SK-N-SH (cell line): Measurements from ENCODE around the gene TRIM69. TPM values are rescaled to one million over a fixed set of nuclear protein-coding genes. Genes with fewer than 3 reads are reported as not detected.

Source experiments
- CTCF ChIA-PET: fragments of 300-600, 350-600 bp; formaldehyde crosslinking; extraction: SDS; loops from one replicate; lab custom pipeline; 2021; lab: Yijun Ruan, JAX
- POLR2A ChIA-PET: fragments of 350-600 bp; sonication (Branson Sonifier 250); formaldehyde crosslinking; extraction: SDS; loops from one replicate; lab custom pipeline; 2020; ENCODE audit warnings: antibody characterized with exemption, inconsistent platforms; lab: Yijun Ruan, JAX
- DNase-seq: peaks from one replicate; pipeline ENCODE4 v3.0.0; 2012
- H2AFZ ChIP-seq: fragments of 200-600 bp; sonication (generic); 2 replicates; pipeline ENCODE4 v1.8.1; 2016; ENCODE audit warnings: antibody characterized with exemption, mild to moderate bottlenecking, low read depth
- H3F3A ChIP-seq: fragments of 200-600 bp; sonication (generic); replicated peaks from 2 replicates; pipeline ENCODE3; 2016; ENCODE audit warnings: antibody characterized with exemption, mild to moderate bottlenecking; ENCODE audit not compliant: insufficient read depth
- H3K27ac ChIP-seq, 2 experiments: fragments of 200-500 bp in 1 of 2; fragments of 200-600 bp in 1 of 2; sonication (Bioruptor generic) in 1 of 2; sonication (generic), shearing (Covaris generic) in 1 of 2; 2 replicates each; pipeline versions ENCODE4 v1.5.1 to v1.6.1; 2014 to 2016; ENCODE audit warnings: low read depth in 2 of 2, inconsistent platforms in 1 of 2, low read length in 1 of 2, mild to moderate bottlenecking in 1 of 2, mixed read lengths in 1 of 2
- H3K27me3 ChIP-seq: fragments of 200-600 bp; sonication (generic), shearing (Covaris generic); 2 replicates; pipeline ENCODE4 v1.6.1; 2016; ENCODE audit warnings: mixed run types; ENCODE audit not compliant: insufficient read depth
- H3K36me3 ChIP-seq, 2 experiments: fragments of 200-500 bp in 1 of 2; fragments of 200-600 bp in 1 of 2; sonication (Bioruptor generic) in 1 of 2; sonication (generic) in 1 of 2; replicated peaks in 1 of 2; 2 replicates each; pipeline versions ENCODE3 to v1.5.1; 2014 to 2016; ENCODE audit warnings: low read length in 1 of 2, mild to moderate bottlenecking in 1 of 2; ENCODE audit not compliant: insufficient read depth in 2 of 2, control insufficient read depth in 1 of 2
- H3K4me1 ChIP-seq, 2 experiments: fragments of 200-500 bp in 1 of 2; fragments of 200-600 bp in 1 of 2; sonication (Bioruptor generic) in 1 of 2; sonication (generic), shearing (Covaris generic) in 1 of 2; 2 replicates each; pipeline versions ENCODE4 v1.5.1 to v1.6.1; 2014 to 2016; ENCODE audit warnings: low read depth in 1 of 2, low read length in 1 of 2, mixed run types in 1 of 2; ENCODE audit not compliant: insufficient read depth in 2 of 2, control insufficient read depth in 1 of 2
- H3K4me2 ChIP-seq: fragments of 200-600 bp; sonication (generic), shearing (Covaris generic); 2 replicates; pipeline ENCODE4 v1.6.1; 2017; ENCODE audit warnings: mixed run types
- H3K4me3 ChIP-seq, 2 experiments: fragments of 200-500 bp in 1 of 2; fragments of 200-600 bp in 1 of 2; sonication (Bioruptor generic) in 1 of 2; sonication (generic), shearing (Covaris generic) in 1 of 2; 2 replicates each; pipeline versions ENCODE4 v1.5.1 to v1.8.1; 2014 to 2016; ENCODE audit warnings: low read depth in 2 of 2, inconsistent platforms in 1 of 2, low read length in 1 of 2, mild to moderate bottlenecking in 1 of 2, mixed read lengths in 1 of 2, moderate library complexity in 1 of 2
- H3K79me2 ChIP-seq: fragments of 200-600 bp; sonication (generic); 2 replicates; pipeline ENCODE4 v1.8.1; 2017; ENCODE audit warnings: mild to moderate bottlenecking; ENCODE audit not compliant: insufficient read depth
- H3K9ac ChIP-seq: fragments of 200-600 bp; sonication (generic); 2 replicates; pipeline ENCODE4 v1.6.1; 2017; ENCODE audit warnings: mixed run types
- H3K9me2 ChIP-seq: fragments of 200-600 bp; sonication (generic); 2 replicates; pipeline ENCODE4 v1.6.1; 2017; ENCODE audit warnings: mixed run types
- H3K9me3 ChIP-seq: fragments of 200-600 bp; sonication (generic); 2 replicates; pipeline ENCODE4 v1.6.1; 2017; ENCODE audit warnings: mixed run types, mild to moderate bottlenecking, moderate library complexity
- H4K20me1 ChIP-seq: fragments of 200-600 bp; sonication (generic); 2 replicates; pipeline ENCODE4 v1.6.1; 2017; ENCODE audit warnings: mild to moderate bottlenecking, mixed run types; ENCODE audit not compliant: insufficient read depth
- CHD2 ChIP-seq: fragments of 150-350 bp; IDR thresholded peaks from 2 replicates; pipeline ENCODE4 v1.6.1; 2018; ENCODE audit warnings: low read length; ENCODE audit not compliant: partially characterized antibody
- ELF1 ChIP-seq: IDR thresholded peaks from 2 replicates; pipeline ENCODE4 v1.4.0; 2012
- EP300 ChIP-seq, 2 experiments: IDR thresholded peaks; 2 replicates each; pipeline versions ENCODE4 v1.4.0 to v1.6.1; 2012; ENCODE audit warnings: borderline replicate concordance in 1 of 2, low read depth in 1 of 2, low read length in 1 of 2
- FOXJ3 ChIP-seq: sonication (generic); formaldehyde crosslinking; IDR thresholded peaks from 2 replicates; pipeline ENCODE4 v1.5.1; 2020; ENCODE audit warnings: mild to moderate bottlenecking, missing genetic modification reagents
- FOXM1 ChIP-seq: IDR thresholded peaks from 2 replicates; pipeline ENCODE4 v1.4.0; 2012; ENCODE audit warnings: low read depth, mild to moderate bottlenecking
- SIN3A ChIP-seq: IDR thresholded peaks from 2 replicates; pipeline ENCODE4 v1.6.1; 2012; ENCODE audit warnings: low read depth, mild to moderate bottlenecking, low read length, moderate library complexity, borderline replicate concordance
- TCF12 ChIP-seq: IDR thresholded peaks from 2 replicates; pipeline ENCODE4 v1.4.0; 2012
- YY1 ChIP-seq: IDR thresholded peaks from 2 replicates; pipeline ENCODE4 v1.4.0; 2012; ENCODE audit warnings: low read depth, mild to moderate bottlenecking
- WGBS: methylation state at CpG from one replicate; pipeline ENCODE4 v1.1.6; 2017; ENCODE audit warnings: low lambda C conversion rate; 5-methylcytosine and 5-hydroxymethylcytosine counted together
- polyA plus RNA-seq, 3 experiments: library from polyadenylated mRNA; depleted of rRNA; stranded (reverse); fragments of >200 nt; gene quantifications; 2 replicates each; pipeline ENCODE4 v1.2.3, GENCODE V29; 2012
- TF ChIP-seq, protein P1 (sequence below): IDR thresholded peaks from 2 replicates; pipeline ENCODE4 v1.6.1; 2012; ENCODE audit warnings: mild to moderate bottlenecking, low read depth, low read length, moderate library complexity
- TF ChIP-seq, protein P2 (sequence below): fragments of 150-350 bp; IDR thresholded peaks from 2 replicates; pipeline ENCODE4 v1.6.1; 2017; ENCODE audit warnings: antibody characterized with exemption, low read length, low read depth, borderline replicate concordance
- TF ChIP-seq, protein P3 (sequence below): fragments of 150-350 bp; IDR thresholded peaks from 2 replicates; pipeline ENCODE4 v1.6.1; 2016; ENCODE audit warnings: mild to moderate bottlenecking, low read depth, low read length
- TF ChIP-seq, protein P4 (sequence below): IDR thresholded peaks from 2 replicates; pipeline ENCODE4 v1.4.0; 2012; ENCODE audit warnings: low read depth
- TF ChIP-seq, protein P5 (sequence below): fragments of 200-600 bp; sonication (generic); IDR thresholded peaks from 2 replicates; pipeline ENCODE4 v1.6.1; 2017; ENCODE audit warnings: antibody characterized with exemption, mild to moderate bottlenecking, moderate library complexity

TRIM69 gene
- polyA plus RNA-seq, 1 of the 3 experiments (the other 2 are of a cell fraction) = 9.7 TPM

DNA sequence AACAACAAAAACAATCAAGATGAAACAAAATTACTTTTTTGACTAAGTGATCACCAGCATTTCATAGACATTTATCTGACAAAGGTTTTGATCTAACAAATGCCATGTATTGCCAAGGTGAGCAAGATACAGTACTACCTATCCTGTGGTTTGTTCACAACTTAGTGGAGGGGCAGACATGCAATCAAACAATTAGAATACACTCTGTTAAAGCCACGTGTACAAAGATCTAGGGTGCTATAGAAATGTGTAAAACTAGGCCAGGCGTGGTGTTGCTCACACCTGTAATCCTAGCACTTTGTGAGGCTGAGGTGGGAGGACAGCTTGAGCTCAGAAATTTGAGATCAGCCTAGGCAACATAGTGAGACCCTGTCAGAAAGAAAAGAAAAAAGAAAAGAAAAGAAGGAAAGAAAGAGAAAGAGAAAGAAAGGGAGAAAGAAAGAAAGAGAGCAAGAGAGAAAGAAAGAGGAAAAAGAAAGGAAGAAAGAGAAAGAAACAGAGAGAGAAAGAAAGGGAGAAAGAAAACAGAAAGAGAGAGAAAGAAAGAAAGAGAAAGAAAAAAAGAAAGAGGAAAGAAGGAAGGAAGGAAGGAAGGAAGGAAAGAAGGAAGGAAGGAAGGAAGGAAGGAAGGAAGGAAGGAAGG, 1.4 kb upstream of the TRIM69 start:
- WGBS = 82% methylated on average over 2 of the region's 2 CpGs
- peaks cover 5 to 11% of the 10 kb centered on the region in 2 experiments for H3K36me3 ChIP-seq
- H3K9me2 ChIP-seq = no peaks in the 10 kb centered on the region
- DNase-seq = no peak
- H3K27ac ChIP-seq = no peak overlapping the region
- no peak overlapping the region for H2AFZ ChIP-seq
- H3K79me2 ChIP-seq = peaks cover 7% of the 10 kb centered on the region; the same call in 1 of the 2 replicates
- no peak overlapping the region for H3K4me2 ChIP-seq
- H3F3A ChIP-seq = no peaks in the 10 kb centered on the region
- H4K20me1 ChIP-seq = no peaks in the 10 kb centered on the region
- no peaks in the 10 kb centered on the region for H3K9me3 ChIP-seq
- peaks cover 4 to 8% of the 10 kb centered on the region in 2 experiments; a peak in 2 of 4 replicates for H3K4me1 ChIP-seq
- H3K4me3 ChIP-seq = no peak overlapping the region
- CTCF ChIA-PET = interaction anchor here (1.1 to 7.6 kb wide), 3 partner anchors 25 to 72 kb away, joined by 3 to 117 read pairs (median 66); partner anchors contain the start of genes B2M, PATL2 and SPG11
- no peaks in the 10 kb centered on the region for H3K27me3 ChIP-seq
- TF ChIP-seq SIN3A = no peak
- TF ChIP-seq TCF12 = no peak
- no peak for TF ChIP-seq YY1
- TF ChIP-seq, protein P1, sequence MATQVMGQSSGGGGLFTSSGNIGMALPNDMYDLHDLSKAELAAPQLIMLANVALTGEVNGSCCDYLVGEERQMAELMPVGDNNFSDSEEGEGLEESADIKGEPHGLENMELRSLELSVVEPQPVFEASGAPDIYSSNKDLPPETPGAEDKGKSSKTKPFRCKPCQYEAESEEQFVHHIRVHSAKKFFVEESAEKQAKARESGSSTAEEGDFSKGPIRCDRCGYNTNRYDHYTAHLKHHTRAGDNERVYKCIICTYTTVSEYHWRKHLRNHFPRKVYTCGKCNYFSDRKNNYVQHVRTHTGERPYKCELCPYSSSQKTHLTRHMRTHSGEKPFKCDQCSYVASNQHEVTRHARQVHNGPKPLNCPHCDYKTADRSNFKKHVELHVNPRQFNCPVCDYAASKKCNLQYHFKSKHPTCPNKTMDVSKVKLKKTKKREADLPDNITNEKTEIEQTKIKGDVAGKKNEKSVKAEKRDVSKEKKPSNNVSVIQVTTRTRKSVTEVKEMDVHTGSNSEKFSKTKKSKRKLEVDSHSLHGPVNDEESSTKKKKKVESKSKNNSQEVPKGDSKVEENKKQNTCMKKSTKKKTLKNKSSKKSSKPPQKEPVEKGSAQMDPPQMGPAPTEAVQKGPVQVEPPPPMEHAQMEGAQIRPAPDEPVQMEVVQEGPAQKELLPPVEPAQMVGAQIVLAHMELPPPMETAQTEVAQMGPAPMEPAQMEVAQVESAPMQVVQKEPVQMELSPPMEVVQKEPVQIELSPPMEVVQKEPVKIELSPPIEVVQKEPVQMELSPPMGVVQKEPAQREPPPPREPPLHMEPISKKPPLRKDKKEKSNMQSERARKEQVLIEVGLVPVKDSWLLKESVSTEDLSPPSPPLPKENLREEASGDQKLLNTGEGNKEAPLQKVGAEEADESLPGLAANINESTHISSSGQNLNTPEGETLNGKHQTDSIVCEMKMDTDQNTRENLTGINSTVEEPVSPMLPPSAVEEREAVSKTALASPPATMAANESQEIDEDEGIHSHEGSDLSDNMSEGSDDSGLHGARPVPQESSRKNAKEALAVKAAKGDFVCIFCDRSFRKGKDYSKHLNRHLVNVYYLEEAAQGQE = no peak
- TF ChIP-seq FOXJ3 (CRISPR knock-in tag) = no peak
- no peak for TF ChIP-seq ELF1
- TF ChIP-seq, protein P2, sequence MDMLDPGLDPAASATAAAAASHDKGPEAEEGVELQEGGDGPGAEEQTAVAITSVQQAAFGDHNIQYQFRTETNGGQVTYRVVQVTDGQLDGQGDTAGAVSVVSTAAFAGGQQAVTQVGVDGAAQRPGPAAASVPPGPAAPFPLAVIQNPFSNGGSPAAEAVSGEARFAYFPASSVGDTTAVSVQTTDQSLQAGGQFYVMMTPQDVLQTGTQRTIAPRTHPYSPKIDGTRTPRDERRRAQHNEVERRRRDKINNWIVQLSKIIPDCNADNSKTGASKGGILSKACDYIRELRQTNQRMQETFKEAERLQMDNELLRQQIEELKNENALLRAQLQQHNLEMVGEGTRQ = no peak
- TF ChIP-seq, protein P3, sequence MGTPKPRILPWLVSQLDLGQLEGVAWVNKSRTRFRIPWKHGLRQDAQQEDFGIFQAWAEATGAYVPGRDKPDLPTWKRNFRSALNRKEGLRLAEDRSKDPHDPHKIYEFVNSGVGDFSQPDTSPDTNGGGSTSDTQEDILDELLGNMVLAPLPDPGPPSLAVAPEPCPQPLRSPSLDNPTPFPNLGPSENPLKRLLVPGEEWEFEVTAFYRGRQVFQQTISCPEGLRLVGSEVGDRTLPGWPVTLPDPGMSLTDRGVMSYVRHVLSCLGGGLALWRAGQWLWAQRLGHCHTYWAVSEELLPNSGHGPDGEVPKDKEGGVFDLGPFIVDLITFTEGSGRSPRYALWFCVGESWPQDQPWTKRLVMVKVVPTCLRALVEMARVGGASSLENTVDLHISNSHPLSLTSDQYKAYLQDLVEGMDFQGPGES = no peak
- TF ChIP-seq, protein P4, sequence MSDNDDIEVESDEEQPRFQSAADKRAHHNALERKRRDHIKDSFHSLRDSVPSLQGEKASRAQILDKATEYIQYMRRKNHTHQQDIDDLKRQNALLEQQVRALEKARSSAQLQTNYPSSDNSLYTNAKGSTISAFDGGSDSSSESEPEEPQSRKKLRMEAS = no peak
- TF ChIP-seq FOXM1 = no peak
- no peak for TF ChIP-seq EP300 (IDR thresholded peaks at IDR 0.05; ENCODE audit: borderline replicate concordance in 1 of 2, low read depth in 1 of 2, low read length in 1 of 2)
- TF ChIP-seq, protein P5, sequence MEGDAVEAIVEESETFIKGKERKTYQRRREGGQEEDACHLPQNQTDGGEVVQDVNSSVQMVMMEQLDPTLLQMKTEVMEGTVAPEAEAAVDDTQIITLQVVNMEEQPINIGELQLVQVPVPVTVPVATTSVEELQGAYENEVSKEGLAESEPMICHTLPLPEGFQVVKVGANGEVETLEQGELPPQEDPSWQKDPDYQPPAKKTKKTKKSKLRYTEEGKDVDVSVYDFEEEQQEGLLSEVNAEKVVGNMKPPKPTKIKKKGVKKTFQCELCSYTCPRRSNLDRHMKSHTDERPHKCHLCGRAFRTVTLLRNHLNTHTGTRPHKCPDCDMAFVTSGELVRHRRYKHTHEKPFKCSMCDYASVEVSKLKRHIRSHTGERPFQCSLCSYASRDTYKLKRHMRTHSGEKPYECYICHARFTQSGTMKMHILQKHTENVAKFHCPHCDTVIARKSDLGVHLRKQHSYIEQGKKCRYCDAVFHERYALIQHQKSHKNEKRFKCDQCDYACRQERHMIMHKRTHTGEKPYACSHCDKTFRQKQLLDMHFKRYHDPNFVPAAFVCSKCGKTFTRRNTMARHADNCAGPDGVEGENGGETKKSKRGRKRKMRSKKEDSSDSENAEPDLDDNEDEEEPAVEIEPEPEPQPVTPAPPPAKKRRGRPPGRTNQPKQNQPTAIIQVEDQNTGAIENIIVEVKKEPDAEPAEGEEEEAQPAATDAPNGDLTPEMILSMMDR = no peak
- TF ChIP-seq CHD2 = no peak
- H3K9ac ChIP-seq = no peak overlapping the region
- POLR2A ChIA-PET = interaction anchor here (1.1 to 1.9 kb wide), 3 partner anchors 22 to 72 kb away, joined by 3 to 12 read pairs (median 6); partner anchors contain the start of genes B2M, PATL2 and SPG11
